Breast epithelium (tissue), 3 donors: ENCODE measurements around the gene FAM228B.

Source experiments
- POLR2A ChIP-seq: fragments of 450-650 bp; IDR thresholded peaks from one replicate; pipeline ENCODE4 v1.6.1; 2016; ENCODE audit warnings: antibody characterized with exemption, mild to moderate bottlenecking, moderate library complexity
- TF ChIP-seq, protein P1 (sequence below), 3 donors: fragments of 450-650 bp; IDR thresholded peaks; one replicate each; pipeline ENCODE4 v1.5.1; 2016 to 2017; ENCODE audit warnings: antibody characterized with exemption in 3 of 3, mild to moderate bottlenecking in 3 of 3, moderate library complexity in 3 of 3

GRCh38 chr2:24073816-24074215, 49.5 kb upstream of the FAM228B start:
- TF ChIP-seq, protein P1, sequence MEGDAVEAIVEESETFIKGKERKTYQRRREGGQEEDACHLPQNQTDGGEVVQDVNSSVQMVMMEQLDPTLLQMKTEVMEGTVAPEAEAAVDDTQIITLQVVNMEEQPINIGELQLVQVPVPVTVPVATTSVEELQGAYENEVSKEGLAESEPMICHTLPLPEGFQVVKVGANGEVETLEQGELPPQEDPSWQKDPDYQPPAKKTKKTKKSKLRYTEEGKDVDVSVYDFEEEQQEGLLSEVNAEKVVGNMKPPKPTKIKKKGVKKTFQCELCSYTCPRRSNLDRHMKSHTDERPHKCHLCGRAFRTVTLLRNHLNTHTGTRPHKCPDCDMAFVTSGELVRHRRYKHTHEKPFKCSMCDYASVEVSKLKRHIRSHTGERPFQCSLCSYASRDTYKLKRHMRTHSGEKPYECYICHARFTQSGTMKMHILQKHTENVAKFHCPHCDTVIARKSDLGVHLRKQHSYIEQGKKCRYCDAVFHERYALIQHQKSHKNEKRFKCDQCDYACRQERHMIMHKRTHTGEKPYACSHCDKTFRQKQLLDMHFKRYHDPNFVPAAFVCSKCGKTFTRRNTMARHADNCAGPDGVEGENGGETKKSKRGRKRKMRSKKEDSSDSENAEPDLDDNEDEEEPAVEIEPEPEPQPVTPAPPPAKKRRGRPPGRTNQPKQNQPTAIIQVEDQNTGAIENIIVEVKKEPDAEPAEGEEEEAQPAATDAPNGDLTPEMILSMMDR (IDR thresholded peaks at IDR 0.05): no peak
- no peak for TF ChIP-seq POLR2A
